GM18951 (cell line): Measurements from ENCODE around the gene POLR2L.

ENCODE experiments used
- POLR2A ChIP-seq: IDR thresholded peaks from 4 replicates; pipeline ENCODE4 v1.6.1; 2011; ENCODE audit warnings: mild to moderate bottlenecking; ENCODE audit not compliant: insufficient read length, insufficient read depth; ENCODE audit errors: extremely low read depth
- in situ Hi-C: fragments of 300-500 bp; cut with MboI; formaldehyde crosslinking; loops from one replicate; pipeline ENCODE4 v1.12.0; 2022; ENCODE audit warnings: low sequenced_read_pairs, mixed read lengths, inconsistent platforms; ENCODE audit not compliant: unreplicated experiment

POLR2L gene

GRCh38 chr11:865462-866430 is 23.4 kb upstream of the POLR2L start:
- no peak for TF ChIP-seq POLR2A
- in situ Hi-C loops, result no loop called here

- in situ Hi-C loops, result no loop called here
- no peak for TF ChIP-seq POLR2A
Measured at GRCh38 chr11:864898-865297, 22.6 kb upstream of the POLR2L start.

DNA sequence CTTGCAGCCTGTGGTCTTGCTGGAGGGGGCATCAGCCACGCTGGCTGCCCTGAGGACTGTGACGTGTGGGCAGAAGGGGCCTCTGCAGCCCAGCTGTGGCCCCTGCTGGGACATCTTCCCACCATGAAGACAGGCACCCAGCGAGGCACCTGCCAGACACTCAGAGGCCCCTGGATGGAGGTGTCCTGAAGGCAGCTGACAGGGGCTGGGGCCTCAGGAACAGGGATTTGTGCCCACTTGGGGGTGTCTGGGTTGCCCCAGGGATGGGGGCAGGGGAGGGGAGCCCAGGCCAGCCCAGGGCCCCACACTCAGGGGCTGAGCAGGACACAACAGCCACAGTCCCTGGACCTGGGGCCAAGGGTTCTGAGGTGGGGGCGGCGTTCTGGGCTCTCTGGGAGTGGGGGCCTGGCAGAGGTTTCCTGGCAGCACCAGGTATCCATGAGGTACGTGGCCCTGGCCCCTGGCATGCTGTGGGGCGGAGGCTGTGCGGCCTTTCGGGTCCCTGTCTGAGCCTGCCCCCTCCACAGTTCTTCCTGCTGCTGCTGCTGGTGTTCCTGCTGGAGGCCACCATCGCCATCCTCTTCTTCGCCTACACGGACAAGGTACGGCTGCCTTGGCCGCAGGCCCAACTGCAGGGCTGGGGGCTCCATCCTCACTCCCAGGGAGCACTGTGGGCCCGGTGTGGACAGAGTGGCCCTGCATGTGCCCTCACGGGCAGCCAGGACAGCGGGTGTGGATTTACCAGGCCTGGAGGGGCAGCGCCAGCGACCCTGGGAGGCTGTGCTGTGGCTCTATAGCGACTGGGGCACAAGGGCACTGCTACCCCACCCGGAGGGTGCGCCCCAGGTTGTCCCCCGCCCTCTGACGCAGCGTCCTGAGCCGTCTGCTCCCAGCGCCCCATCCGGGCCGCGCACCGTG is 21.8 kb upstream of the POLR2L start:
- in situ Hi-C loops, result no loop called here
- no peak for TF ChIP-seq POLR2A

GRCh38 chr11:863023-863909 is 20.9 kb upstream of the POLR2L start:
- no peak for TF ChIP-seq POLR2A
- in situ Hi-C loops, result no loop called here

DNA sequence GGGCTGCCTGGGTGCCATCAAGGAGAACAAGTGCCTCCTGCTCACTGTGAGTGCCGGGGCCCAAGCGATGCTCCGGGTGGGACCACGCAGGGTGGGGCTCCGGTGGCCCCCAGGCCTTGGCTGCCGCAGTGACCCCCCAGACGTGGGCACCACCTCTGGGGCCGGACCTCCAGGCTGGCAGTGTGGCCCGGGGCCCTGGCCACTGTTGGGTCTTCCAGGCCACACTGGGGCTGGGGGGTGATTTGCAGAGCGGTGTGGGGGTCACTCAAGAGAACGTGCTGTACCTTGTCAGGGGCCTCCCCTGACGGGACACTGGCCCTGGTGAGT is 20.3 kb upstream of the POLR2L start:
- in situ Hi-C loops, result no loop called here
- no peak for TF ChIP-seq POLR2A

DNA sequence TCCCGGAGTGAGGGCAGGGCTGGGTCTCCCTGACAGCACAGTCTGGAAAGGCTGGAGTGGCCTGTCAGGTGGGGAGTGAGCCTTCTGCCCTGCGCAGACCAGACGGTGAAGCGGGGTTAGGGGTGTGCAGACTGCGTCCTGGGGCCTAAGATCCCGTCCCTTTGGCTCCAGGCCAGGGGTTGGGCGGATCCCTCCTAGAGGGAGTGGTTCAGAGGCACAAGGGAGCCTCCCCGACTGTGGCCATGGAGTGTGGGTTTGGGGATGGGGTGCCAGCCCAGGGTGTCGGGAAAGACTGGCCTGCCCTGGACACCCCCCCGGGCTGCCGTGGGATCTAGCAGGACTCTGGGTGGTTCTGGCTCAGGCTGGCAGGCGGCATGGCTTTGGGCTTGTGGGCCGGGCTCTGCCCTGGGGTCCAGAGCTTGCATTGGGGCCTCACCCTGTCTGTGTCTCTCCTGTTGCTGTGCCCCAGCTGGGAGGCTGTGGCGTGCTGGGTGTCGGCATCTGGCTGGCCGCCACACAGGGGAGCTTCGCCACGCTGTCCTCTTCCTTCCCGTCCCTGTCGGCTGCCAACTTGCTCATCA is 19.8 kb upstream of the POLR2L start:
- no peak for TF ChIP-seq POLR2A
- in situ Hi-C loops, result no loop called here

- in situ Hi-C loops, result no loop called here
- no peak for TF ChIP-seq POLR2A
Measured at GRCh38 chr11:861105-861479, 18.8 kb upstream of the POLR2L start.

DNA sequence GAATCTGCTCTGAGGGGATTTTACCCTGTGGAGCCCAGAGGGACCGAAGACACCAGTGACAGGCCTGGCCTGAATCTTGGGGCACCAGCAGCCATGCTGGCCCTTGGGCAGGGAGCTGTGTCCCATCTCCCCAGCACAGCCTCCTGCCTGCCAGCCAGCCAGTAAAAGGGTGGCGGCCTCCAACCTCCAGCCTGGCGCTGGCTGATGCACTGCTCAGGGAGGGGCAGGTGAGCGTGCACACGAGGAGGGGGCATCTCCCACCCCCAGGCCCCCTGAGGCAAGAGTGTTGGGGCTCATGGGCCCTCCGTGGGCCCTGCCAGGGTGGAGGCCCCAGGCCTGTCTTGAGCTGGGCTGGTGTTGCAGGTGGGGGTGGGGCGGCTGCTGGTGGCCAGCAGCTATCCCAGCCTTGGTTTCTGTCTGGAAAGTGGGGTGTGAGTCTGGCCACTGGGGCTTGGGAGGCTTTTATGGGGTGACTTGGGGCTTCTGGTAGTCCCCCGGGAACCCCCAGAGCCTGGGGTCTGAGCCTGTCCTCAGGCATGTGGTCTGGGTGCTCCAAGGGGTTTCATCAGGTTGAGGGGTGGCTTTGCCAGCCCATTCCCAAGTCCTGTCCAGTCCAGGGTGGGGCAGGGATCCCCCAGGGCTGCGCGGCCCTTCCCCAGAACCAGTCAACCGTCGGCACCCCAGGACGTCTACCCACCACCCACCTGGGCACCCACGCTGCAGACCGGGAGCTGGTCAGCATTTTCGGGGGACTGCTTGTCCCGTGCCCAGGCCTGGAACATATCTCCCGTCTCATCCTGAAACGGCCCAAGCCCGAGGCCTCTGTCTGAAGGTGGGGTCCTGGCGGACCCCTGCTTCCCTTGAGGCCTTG is 18.1 kb upstream of the POLR2L start:
- no peak for TF ChIP-seq POLR2A
- in situ Hi-C loops, result no loop called here

- in situ Hi-C loops, result no loop called here
- TF ChIP-seq POLR2A, result no peak
Measured at GRCh38 chr11:859394-860131, 17.2 kb upstream of the POLR2L start.

- in situ Hi-C loops, result no loop called here
- TF ChIP-seq POLR2A, result no peak
Measured at GRCh38 chr11:858762-859339, 16.5 kb upstream of the POLR2L start.
